GM12891 (cell line): ENCODE measurements around the gene MS4A10.

Experiments
- POLR2A ChIP-seq: IDR thresholded peaks from 2 replicates; pipeline ENCODE4 v1.6.1; 2011; ENCODE audit warnings: low read depth, low read length, control low read depth
- POLR2AphosphoS5 ChIP-seq: IDR thresholded peaks from 2 replicates; pipeline ENCODE4 v1.6.1; 2011; ENCODE audit warnings: low read depth, low read length, control low read depth
- TAF1 ChIP-seq: IDR thresholded peaks from 2 replicates; pipeline ENCODE4 v1.6.1; 2011; ENCODE audit warnings: low read depth, low read length, control low read depth

- TF ChIP-seq POLR2A, result no peak
- TF ChIP-seq POLR2AphosphoS5, result no peak
- TF ChIP-seq TAF1, result no peak
Measured at GRCh38 chr11:60753309-60753708, 31.8 kb upstream of the MS4A10 start.
